Measurements from ENCODE around the gene EPB41L3.

DNA sequence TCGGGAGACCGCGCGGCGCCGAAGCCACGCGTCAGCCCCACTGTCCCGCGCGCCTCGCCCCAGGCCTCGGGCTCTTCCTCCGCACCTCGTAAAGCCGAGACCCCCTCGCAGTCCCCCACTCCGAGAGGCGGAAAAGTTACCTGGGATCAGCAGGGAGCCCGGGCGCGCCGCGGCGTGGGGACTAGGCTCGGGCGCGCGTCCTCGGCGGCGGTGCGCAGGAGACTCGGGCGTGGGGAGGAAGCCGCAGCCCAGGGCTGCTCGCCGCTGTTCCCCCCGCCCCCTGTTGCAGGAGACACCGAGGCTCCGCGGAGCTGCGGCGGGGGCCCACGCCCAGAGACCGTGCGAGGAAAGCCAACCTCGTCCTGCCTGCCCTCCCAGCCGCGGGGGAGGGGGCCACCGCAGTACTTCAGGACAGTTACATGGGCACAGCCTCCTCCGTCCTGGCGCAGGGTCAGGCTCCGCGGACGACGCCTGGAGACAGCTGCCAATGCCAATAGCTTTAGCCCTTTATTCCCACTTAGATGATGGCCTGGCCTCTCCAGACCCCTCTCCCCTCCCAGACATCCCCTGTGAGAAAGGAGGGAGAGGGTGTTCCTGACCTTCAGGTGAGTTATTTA is at the start of gene EPB41L3:
- TF ChIP-seq, protein P1, sequence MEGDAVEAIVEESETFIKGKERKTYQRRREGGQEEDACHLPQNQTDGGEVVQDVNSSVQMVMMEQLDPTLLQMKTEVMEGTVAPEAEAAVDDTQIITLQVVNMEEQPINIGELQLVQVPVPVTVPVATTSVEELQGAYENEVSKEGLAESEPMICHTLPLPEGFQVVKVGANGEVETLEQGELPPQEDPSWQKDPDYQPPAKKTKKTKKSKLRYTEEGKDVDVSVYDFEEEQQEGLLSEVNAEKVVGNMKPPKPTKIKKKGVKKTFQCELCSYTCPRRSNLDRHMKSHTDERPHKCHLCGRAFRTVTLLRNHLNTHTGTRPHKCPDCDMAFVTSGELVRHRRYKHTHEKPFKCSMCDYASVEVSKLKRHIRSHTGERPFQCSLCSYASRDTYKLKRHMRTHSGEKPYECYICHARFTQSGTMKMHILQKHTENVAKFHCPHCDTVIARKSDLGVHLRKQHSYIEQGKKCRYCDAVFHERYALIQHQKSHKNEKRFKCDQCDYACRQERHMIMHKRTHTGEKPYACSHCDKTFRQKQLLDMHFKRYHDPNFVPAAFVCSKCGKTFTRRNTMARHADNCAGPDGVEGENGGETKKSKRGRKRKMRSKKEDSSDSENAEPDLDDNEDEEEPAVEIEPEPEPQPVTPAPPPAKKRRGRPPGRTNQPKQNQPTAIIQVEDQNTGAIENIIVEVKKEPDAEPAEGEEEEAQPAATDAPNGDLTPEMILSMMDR (IDR thresholded peaks at IDR 0.05 in 2 of 3, conservative IDR thresholded peaks at IDR 0.05 in 1 of 3; ENCODE audit: control insufficient read depth in 2 of 3, extremely low read depth in 1 of 3, insufficient read depth in 1 of 3, low read depth in 3 of 3, low read length in 3 of 3) = no peak
- no peak for TF ChIP-seq TARDBP (IDR thresholded peaks at IDR 0.05; ENCODE audit: borderline replicate concordance)

Measured in GM12878 (cell line).